Neural progenitor cell (in vitro differentiated cells): Measurements from ENCODE around the gene NRCAM.

Experiments used
- CTCF ChIP-seq: fragments of 200-600 bp; sonication (generic); IDR thresholded peaks from 2 replicates; pipeline ENCODE4 v1.5.1; 2017; ENCODE audit warnings: antibody characterized with exemption, mild to moderate bottlenecking
- EZH2 ChIP-seq: fragments of 200-600 bp; sonication (generic); IDR thresholded peaks from 2 replicates; pipeline ENCODE4 v1.6.1; 2017; ENCODE audit warnings: antibody characterized with exemption, mild to moderate bottlenecking, moderate library complexity

GRCh38 chr7:108417926-108418325 lies 38.3 kb downstream of the NRCAM start:
- no peak for TF ChIP-seq CTCF
- TF ChIP-seq EZH2: no peak
